C4-2B (cell line): Measurements from ENCODE around the gene YIPF1.

Experiments
- CTCF ChIP-seq: fragments of 450-650 bp; conservative IDR thresholded peaks from 2 replicates; pipeline ENCODE4 v1.5.1; 2017; ENCODE audit warnings: mild to moderate bottlenecking
- ZFX ChIP-seq: fragments of 450-650 bp; IDR thresholded peaks from 2 replicates; pipeline ENCODE4 v1.6.1; 2017

GRCh38 chr1:53837646-53837923, 52.0 kb downstream of the YIPF1 start:
- TF ChIP-seq ZFX (no peak), CTCF (no peak)
